GM19372 (cell line): ENCODE data around the gene MUL1.
"Not testable (repeated sequence)": the region's sequence is repeated elsewhere in the genome, so short reads cannot be mapped to it uniquely, and the experiment has no call there.

Source experiments
- ATAC-seq: cut with Tn5 transposase; IDR thresholded peaks from one replicate; pipeline ENCODE4 v1.9.1; 2021; ENCODE audit warnings: mild to moderate bottlenecking, low read depth, moderate library complexity; ENCODE audit not compliant: unreplicated experiment

The MUL1 gene

DNA sequence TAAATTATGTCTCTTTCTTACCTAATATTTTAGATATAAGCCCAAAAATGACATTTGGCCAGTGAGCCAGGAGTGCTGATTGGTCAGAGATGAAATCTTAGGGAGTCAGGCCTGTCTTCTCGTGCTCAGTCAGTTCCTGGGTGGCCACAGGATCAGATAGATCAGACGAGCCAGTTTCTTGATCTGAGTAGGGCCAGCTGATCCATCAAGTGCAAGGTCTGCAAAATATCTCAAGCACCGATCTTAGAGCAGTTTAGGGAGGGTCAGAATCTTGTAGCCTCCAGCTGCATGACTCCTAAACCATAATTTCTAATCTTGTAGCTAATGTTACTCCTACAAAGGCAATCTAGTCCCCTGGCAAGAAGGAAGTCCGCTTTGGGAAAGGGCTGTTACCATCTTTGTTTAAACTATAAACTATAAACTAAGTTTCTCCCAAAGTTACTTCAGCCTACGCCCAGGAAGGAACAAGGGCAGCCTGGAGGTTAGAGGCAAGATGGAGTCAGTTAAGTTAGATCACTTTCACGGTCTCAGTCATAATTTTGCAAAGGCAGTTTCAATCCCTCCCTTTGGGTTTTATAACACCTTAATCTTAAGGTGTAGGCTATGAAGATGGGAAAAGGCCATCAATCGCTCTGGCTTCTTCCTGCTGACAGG, 11.8 kb upstream of the MUL1 start:
- ATAC-seq, result not testable (repeated sequence)

DNA sequence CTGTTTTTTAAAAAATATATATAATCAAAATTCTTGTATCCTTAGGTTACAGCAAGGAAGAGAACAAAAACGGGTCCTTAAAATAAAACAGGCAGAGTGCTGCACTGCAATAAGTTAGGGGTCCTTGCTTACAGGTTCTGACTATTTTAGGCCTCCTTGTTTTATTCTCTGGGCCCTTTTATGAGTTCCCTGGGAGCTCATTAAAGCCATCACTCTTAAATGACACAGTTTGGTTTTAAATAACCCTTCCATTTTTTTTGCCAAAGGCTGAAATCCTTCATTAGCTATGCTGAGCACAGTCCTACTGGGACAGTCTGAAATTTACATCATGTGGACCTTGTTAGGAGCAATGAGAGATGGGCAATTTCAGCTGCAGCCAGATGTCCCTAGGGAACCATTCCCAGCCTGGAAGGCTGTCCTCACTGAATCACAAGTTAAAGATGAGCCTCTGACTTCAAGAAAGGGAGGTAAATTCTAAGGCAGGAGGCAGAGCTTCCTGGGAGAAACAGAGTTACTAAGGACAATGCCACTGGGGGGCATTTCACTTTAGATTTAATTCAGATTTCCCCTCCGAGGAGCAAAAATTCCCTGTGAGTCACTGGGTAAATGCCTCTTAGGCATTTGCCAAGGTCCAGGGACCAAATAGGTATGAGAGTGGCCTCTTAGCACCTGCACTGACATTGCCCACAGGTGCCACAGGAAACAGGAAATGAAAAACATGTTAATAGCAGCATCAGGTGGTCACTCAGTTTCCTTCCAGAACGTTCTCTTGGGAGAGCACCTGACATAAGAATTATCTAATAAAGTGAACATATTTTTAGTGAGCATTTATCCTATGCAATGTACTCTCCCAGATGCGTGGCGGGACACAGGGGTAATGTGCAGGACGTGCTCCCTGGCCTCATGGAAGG, 3.8 kb upstream of the MUL1 start:
- ATAC-seq, result no peak

DNA sequence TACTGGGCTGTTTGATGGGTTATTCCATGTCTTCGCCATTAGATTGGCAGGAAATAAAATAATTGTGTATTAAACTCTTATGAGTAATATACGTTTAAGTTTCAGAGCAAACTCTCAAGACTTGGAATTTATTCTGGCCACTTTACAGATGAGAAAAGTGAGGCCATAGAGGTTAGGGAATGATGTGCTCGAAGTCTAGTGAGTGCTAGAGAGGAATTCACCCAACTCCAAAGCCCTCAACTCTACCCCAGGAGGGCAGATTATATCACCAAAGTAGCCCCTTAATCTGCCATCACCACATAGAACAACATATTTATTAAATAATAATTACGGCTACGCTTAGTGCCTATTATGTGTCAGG, 440 bp upstream of the MUL1 start:
- ATAC-seq, result no peak

DNA sequence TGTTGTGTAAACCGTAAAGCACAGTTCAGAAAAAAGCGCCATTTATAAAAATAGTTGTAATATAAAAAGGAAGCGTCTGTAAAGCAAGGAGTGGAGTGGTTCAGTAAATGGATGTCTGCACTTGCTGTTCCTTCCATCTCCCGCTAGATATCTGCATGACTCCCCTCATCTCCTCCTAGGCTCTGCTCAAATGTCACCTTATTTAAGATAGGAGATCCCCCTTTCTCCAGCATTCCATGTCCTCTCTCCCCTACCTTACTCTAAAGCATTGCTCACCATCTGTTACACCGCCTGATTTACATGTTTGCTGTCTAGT, 745 bp downstream of the MUL1 start:
- no peak for ATAC-seq

DNA sequence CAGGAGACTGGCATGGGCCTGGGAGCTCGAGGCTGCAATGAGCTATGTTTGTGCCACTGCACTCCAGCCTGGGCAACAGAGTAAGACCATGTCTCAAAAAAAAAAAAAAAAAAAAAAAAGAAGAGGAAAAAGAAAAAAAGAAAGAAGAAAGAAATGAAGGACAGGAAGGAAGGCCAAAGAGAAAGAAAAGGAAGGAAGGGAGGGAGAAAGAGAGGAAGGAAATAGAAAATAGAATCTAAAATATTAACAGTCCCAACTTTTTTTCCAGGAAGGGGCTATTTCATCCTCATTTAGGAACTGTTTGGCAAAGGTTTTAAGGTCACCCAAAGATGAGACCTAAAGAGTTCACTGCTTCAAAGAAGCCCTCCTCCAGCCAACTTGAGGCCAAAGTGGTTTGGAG, 2.5 kb downstream of the MUL1 start:
- ATAC-seq, result no peak

DNA sequence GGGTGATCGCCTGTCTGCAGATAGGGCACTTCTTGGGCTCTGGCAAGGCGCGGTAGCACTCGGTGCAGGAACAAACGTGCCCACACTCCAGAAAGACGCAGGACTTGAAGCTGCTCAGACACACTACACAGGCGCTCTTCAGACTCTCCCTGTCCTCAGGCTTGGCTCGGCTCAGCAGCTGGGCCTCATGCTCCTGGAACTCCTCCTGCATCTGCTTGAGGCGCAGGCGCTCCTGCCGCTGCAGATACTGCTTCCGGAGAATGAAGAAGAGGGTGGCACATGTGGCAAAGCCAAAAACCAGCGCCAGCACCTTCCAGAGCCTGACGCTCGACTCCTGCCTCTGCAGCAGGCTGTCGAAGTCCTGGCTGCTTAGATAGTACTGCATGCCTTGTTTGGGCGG, 7.2 kb downstream of the MUL1 start:
- no peak for ATAC-seq

DNA sequence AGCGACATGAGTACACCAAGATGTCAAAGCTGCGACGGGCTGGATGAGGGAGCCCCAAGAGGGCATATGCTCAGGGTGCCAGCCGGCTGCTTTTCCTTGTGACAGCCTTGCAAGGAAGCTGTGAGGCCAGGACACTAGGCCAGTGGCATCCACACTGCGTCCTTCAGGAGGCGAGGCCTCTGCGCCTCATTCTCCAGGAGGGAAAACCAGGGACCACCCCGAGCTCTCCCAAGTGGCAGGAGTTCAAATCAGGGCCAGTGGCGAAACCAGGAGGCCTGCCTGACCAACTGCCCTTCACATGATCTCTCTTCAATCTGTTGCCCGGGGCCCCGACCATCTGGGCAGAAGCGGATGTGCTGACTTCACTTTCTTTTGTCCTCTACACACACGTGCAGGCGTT, 8.2 kb downstream of the MUL1 start:
- no peak for ATAC-seq

DNA sequence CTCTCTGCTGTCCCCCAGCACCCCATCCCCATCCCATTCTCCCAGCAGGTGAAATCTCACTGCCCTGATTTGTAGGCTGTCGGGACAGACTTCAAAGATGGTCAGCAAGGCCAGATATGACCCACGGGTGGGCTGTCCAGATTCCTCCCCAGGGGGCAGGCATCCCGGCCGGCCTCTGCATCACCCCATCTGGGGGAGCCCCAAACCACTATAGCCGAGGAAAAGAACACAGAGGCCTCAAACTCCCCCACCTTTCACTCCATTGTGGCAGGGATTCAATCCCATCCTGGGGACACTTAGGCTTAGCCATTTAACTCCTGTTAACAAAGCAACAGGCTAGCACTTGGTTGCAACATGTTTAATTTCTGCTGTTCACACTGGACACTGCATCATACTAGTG, 8.8 kb downstream of the MUL1 start:
- ATAC-seq, result no peak

DNA sequence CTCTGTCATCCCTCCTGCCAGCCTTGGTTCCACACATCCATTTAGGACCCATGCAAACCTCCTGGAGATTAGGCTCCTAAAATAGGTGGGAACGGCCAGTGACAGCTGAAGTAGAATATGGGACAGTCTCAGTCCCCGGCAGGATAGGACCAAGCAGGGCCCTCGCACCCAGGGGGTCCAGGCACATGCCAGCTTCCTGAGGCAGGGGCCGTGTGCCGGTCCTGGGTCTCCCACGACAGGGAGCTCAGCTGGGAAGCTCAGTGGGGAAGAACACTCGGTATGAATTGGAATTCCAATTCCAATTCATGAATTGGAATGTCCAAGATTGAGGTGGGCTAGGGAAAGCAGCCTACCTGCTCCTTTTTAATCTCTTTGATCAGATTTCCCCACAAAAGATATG, 9.8 kb downstream of the MUL1 start:
- no peak for ATAC-seq

DNA sequence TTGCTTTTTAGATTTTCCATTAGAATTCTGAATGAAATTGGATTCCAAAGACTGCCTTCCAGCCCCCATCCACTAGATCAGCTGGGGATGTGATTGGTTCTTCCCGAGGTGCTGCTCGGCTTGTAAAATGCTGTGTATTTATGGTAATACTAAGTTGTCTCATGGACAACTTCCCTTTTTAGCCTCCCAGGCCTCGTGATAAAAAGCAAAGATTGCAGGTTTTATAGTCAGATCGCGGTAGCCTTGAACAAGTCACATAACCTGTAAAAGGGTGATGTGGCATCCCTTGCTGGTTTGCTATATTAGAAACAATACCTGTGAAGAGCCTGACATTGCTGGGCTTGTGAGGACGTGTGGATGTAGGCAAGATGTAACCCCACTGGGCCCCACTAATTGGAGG, 10.4 kb downstream of the MUL1 start:
- ATAC-seq, result no peak

DNA sequence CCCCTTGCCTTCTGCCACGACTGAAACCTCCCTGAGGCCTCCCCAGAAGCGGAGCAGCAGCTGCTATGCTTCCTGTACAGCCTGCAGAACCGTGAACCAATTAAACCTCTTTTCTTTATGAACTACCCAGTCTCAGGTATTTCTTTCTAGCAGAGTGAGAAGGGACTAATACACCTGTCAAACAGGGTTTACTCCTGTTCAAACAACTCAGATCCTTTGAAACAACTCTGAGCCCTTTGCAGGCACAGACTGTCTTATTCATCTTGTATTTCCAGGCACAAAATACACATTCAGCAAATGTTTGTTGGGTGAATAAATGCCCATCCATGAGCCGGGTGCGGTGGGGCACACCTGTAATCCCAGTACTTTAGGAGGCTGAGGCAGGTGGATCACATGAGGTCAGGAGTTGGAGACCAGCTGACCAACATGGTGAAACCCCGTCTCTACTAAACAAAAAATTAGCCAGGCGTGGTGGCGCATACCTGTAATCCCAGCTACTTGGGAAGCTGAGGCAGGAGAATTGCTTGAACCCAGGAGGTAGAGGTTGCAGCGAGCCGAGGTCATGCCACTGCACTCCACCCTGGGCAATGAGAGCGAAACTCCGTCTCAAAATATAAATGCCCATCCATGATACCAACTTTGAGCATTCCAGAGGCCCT, 11.1 kb downstream of the MUL1 start:
- ATAC-seq, result not testable (repeated sequence)

DNA sequence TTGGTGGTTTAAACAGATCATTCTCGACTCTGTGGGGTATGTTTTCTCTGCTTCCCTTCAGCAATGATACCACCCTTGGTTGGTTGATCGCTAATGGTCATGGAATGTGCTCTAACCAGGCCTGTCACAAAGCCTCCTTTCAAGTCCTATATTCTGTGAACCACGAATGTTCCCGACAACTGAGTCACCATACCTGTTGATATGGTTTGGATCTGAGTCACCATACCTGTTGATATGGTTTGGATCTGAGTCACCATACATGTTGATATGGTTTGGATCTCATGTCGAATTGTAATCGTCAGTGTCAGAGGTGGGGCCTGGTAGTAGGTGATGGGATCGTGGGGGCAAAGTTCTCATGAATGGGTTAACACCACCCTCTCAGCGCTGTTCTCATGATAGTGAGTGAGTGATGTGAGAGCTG, 11.7 kb downstream of the MUL1 start:
- no peak for ATAC-seq

DNA sequence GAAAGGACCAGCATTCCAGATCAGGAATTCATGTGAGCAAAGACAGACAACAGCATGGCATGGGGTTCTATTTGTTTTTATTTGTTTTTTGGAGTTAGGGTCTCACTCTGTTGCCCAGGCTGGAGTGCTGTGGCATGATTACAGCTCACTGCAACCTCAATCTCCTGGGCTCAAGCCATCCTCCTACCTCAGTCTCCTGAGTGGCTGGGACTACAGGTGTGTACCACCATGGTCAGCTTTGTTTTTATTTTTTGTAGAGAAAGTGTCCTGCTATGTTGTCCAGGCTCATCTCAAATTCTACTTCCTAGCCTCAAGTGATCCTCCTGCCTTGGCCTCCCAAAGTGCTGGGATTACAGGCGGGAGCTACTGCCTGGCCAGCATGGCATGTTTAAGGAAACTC, 12.3 kb downstream of the MUL1 start:
- no peak for ATAC-seq

DNA sequence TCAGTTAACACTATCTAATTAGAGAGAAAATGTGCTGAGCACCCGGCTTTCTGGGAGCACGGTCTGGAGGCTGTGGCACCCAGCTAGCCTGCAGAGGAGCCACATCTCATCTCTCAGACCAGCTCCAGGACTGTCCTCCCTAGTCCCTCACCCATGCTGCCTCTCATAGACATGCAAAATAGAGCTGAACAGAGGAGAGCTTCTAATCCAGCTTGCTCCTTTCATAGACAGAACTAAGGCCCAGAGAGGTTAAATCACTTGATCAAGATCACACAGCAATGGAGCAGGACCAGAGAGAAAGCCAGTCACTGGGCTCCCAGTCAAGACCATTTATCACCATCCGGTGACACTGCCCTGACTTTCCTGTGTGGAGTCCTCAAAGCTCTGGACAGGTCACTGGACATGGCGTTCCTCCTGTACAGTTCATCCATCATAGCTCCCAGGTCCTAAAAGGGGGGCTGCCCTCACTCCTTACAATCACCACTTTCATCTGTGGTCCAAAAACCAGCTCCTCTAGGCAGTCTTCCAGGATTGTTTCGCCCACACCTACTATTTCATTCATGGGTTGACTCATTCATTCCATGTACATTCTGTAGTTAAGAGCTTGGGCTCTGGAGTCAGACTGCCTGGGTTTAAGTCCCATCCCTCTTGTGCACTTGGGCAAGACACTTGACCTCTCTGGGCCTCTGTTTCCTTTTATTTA, 13.2 kb downstream of the MUL1 start:
- ATAC-seq, result no peak

DNA sequence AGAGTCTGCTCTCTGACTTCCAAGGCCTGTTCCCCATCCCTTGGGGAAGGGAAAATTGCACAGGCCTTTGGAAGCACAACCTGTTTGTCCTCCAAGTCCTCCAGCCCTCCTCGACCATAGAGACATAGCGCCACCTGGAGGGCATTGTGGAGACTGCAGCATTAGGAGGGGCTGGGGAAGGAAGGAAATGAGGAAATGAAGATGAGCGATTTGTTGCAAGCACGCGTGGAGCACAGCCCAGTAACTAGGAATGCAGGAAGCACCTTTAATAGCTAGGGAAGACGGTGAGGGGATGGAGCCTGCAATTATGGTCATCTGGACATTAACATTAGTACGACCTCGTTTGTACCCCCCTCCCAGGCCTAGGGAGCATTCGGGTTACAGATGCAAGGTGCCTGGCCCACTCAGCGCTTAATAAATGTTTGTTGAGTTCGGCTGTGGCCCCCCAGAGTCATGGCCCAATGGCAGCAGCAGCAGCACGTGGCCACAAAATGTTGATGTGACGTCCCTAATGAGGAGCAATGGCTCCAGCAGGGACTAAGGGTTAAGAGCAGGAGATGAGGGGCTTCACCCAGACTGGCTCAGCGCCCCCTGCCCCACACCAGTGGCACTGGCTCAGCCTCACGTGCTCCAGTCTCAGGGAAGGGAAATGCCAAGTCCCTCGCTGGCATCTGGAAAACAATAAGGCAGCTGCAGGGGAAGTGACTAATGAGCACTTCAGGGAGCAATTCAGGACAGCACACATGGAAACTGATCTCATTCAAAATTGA, 13.9 kb downstream of the MUL1 start:
- ATAC-seq, result no peak

DNA sequence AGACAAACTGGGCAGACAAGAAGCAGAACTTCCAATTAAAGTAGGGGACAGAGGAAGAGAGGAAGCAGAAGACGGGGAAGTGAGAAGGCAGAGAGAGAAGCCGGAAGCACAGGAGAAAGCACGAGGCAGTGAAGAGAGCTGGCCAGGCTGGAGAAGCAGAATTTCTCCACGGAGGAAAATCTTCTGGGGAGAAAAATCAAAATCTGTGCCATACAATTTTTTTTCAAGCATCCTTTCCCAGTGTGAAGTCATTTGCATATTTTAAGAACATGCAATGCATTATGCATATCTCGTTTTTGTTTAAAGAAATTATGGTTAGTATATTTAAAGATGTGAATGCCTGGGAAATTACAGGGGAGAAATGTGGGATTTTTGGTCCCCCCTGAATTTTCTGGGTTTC, 14.6 kb downstream of the MUL1 start:
- ATAC-seq, result no peak

DNA sequence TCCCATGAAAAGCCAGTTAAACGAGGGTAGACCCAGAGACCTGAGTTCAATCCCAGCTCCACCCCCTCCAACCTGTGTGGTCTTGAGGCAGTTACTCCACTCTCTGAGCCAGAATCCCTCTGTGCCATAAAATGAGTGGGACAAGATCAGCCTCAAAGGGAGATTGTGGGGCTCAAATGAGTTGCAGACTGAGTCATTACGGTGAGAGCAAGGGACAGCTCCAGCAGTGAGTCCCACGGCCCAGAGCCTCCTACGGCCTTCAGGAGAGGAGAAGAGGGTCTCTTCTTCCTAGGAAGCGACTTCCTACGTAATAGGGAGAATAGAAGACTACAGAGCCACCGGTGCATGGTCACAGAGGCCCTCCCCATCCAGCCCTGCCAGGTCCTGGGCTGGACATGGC, 15.2 kb downstream of the MUL1 start:
- no peak for ATAC-seq

DNA sequence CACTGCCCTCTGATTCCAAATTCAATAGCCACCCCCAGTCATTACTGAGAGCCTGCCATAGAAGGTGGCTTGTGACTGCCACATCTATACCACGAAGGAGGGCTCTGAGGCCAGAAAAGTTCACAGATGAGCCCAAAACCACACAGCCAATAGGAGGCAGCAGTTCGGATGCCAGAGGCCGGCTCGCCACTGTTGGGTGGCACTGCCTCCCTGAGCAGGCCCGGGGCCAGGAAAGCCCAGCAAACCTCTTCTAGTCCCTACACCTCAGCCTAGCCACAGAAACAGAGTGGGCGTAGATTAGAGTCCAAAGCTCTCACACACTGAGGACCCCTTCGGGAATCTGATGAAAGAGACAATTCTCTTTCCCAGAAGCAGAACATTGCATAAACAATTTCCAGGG, 16.1 kb downstream of the MUL1 start:
- no peak for ATAC-seq

DNA sequence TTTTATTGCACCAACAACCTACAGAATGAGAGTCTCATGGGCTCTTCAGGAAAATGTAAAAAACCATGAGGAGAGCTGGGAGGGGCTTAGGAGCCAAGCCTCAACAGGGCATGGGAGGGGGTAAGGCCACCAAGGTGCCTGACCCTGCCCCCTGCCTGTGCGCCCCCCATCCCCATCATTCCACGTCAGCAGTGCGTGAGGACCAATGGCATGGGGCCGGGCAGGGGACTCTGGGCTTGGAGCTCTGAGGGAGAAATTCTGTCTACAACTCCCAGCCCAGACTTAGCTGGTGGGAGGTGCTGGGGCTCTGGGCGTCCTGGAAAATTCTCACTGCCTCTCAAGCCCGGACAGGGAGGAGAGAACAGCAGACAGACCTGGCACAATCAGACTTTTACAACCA, 16.8 kb downstream of the MUL1 start:
- ATAC-seq, result no peak

DNA sequence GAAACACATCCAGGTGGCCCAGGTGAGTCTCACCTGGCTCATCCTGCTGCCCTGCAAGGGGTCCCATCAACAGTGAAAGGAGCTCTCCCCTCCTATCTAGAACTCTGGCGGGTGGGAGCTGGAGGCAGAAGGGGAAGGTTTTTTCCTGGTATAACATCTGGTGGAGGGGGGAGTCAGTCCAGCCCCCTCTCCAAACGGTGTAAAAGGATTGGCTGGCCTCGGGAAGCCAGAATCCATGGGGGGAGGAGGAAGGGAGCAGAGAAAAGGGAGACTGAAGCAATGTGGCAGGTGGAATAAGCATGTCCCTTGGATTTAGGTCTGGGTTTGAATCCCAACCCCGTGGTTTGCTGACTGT, 20.7 kb downstream of the MUL1 start:
- ATAC-seq, result no peak
